ENCODE measurements around the gene MOB3B. TPM values are rescaled to one million over a fixed set of nuclear protein-coding genes. Genes with fewer than 3 reads are reported as not detected.

Gene MOB3B
- total RNA-seq, 1 experiment from 2014 or later, result 0.19 TPM

- Histone ChIP-seq H3K9me3 (ENCODE audit: low read depth, low read length, poor library complexity, severe bottlenecking) (no peaks in the 10 kb centered on the region), H3K27me3 (replicated peaks; ENCODE audit: insufficient read depth, low read depth, low read length, poor library complexity) (no peaks in the 10 kb centered on the region), H3K36me3 (ENCODE audit: insufficient read depth, low read length, poor library complexity, severe bottlenecking) (no peaks in the 10 kb centered on the region), H3K27ac (ENCODE audit: low read depth, low read length, poor library complexity, severe bottlenecking) (no peak overlapping the region), H3K4me1 (ENCODE audit: insufficient read depth, low read length, poor library complexity, severe bottlenecking) (no peaks in the 10 kb centered on the region), H3K4me3 (ENCODE audit: low read depth, low read length, poor library complexity, severe bottlenecking) (no peak overlapping the region)
- CTCF ChIA-PET, result no interaction called here
- no TSS peak for BruUV-seq (replicated peaks)
- no peak for DNase-seq (ENCODE audit: low spot score)
- intact Hi-C loops (cut with micrococcal nuclease; ENCODE audit: unreplicated experiment), result no loop called here
- POLR2A ChIA-PET (ENCODE audit: low non-redundant PET), result no interaction called here
- TF ChIP-seq EZH2 (IDR thresholded peaks at IDR 0.05; ENCODE audit: borderline replicate concordance, low read depth, low read length, poor library complexity, severe bottlenecking), result no peak
- TF ChIP-seq CTCF (conservative IDR thresholded peaks at IDR 0.05; ENCODE audit: low read depth, low read length), result no peak
These were observed 98.0 kb downstream of the MOB3B start for GRCh38 chr9:27431543-27432147.

GRCh38 chr9:27430750-27431535, 98.7 kb downstream of the MOB3B start:
- POLR2A ChIA-PET (ENCODE audit: low non-redundant PET), result no interaction called here
- CTCF ChIA-PET, result no interaction called here
- TF ChIP-seq CTCF (conservative IDR thresholded peaks at IDR 0.05; ENCODE audit: low read depth, low read length) (no peak), EZH2 (IDR thresholded peaks at IDR 0.05; ENCODE audit: borderline replicate concordance, low read depth, low read length, poor library complexity, severe bottlenecking) (no peak)
- no peak overlapping the region for H3K4me3 ChIP-seq (ENCODE audit: low read depth, low read length, poor library complexity, severe bottlenecking)
- no TSS peak for BruUV-seq (replicated peaks)
- intact Hi-C loops (cut with micrococcal nuclease; ENCODE audit: unreplicated experiment), result no loop called here
- H3K4me1 ChIP-seq (ENCODE audit: insufficient read depth, low read length, poor library complexity, severe bottlenecking), result no peaks in the 10 kb centered on the region
- no peaks in the 10 kb centered on the region for H3K9me3 ChIP-seq (ENCODE audit: low read depth, low read length, poor library complexity, severe bottlenecking)
- no peak overlapping the region for H3K27ac ChIP-seq (ENCODE audit: low read depth, low read length, poor library complexity, severe bottlenecking)
- DNase-seq (ENCODE audit: low spot score), result no peak
- no peaks in the 10 kb centered on the region for H3K27me3 ChIP-seq (replicated peaks; ENCODE audit: insufficient read depth, low read depth, low read length, poor library complexity)
- no peaks in the 10 kb centered on the region for H3K36me3 ChIP-seq (ENCODE audit: insufficient read depth, low read length, poor library complexity, severe bottlenecking)

DNA sequence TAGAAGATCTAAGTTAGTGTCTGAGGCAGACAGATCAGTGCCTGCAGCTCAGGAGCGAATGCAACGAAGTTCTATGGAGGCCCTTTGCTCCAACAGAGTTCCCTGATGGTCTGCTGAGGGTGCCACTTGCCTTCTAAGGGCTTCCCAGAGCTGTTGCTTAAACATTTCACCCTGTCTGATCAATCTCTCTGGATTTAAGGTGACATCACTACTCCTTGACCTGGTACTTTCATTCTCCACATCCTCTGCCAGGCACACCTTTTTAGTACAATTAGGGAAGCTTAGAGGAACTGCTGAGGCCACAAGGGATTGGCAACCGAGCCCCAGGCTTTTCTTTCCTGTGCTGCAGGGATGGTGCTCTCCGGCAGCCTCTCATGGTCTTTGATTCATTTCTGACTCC, 99.7 kb downstream of the MOB3B start:
- H3K27ac ChIP-seq (ENCODE audit: low read depth, low read length, poor library complexity, severe bottlenecking), result no peak overlapping the region
- no TSS peak for BruUV-seq (replicated peaks)
- no peak for TF ChIP-seq CTCF (conservative IDR thresholded peaks at IDR 0.05; ENCODE audit: low read depth, low read length)
- TF ChIP-seq EZH2 (IDR thresholded peaks at IDR 0.05; ENCODE audit: borderline replicate concordance, low read depth, low read length, poor library complexity, severe bottlenecking), result no peak
- intact Hi-C loops (cut with micrococcal nuclease; ENCODE audit: unreplicated experiment), result no loop called here
- no peak for DNase-seq (ENCODE audit: low spot score)
- ChIA-PET CTCF (no interaction called here), POLR2A (ENCODE audit: low non-redundant PET) (no interaction called here)
- H3K4me1 ChIP-seq (ENCODE audit: insufficient read depth, low read length, poor library complexity, severe bottlenecking), result no peaks in the 10 kb centered on the region
- H3K9me3 ChIP-seq (ENCODE audit: low read depth, low read length, poor library complexity, severe bottlenecking), result no peaks in the 10 kb centered on the region
- no peaks in the 10 kb centered on the region for H3K36me3 ChIP-seq (ENCODE audit: insufficient read depth, low read length, poor library complexity, severe bottlenecking)
- H3K4me3 ChIP-seq (ENCODE audit: low read depth, low read length, poor library complexity, severe bottlenecking), result no peak overlapping the region
- H3K27me3 ChIP-seq (replicated peaks; ENCODE audit: insufficient read depth, low read depth, low read length, poor library complexity), result no peaks in the 10 kb centered on the region
